ENCODE measurements around the gene DCAF11. TPM values are rescaled to one million over a fixed set of nuclear protein-coding genes. Genes with fewer than 3 reads are reported as not detected.

Gene DCAF11
- total and polyA plus RNA-seq, 2 of the 13 experiments (the other 11 are each of a cell fraction or from before 2014, with no cell fraction given), result 150 to 257 TPM

DNA sequence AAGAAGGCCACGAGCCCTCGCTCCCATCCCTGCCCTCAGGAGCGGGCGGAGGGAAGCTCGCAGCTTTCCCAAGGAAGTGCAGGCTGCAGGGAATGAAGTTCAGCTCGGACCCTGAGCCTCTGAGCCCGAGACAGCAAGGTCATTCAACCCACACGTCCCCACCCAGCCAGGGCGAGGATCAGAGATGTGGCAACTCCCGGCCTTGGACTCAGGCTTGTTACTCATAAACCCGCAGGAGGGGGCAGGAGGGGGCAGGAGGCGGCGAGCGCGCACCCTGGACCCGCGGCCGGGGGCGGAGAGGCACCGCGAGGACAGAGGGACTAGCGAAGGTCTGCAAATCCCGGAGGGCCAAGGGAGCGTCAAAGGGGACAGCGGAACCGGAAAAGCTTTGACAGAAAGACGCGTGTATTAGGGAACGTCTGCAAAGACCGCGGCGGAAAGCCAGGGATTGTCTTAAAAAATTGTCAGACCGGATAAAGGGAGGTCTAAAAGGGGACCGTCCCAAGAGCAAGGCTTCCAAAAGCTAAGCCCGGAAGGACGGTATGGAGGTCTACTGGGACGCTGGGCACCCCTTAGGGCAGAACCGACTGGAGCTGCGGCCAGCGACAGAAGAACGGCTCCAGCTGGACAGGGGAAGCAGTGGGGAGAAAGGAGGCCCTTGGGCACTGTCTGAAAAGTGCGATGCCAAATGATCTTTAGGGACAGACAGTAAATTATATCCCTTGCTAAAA, 611 bp upstream of the DCAF11 start (continued):
- TF ChIP-seq, protein P1, sequence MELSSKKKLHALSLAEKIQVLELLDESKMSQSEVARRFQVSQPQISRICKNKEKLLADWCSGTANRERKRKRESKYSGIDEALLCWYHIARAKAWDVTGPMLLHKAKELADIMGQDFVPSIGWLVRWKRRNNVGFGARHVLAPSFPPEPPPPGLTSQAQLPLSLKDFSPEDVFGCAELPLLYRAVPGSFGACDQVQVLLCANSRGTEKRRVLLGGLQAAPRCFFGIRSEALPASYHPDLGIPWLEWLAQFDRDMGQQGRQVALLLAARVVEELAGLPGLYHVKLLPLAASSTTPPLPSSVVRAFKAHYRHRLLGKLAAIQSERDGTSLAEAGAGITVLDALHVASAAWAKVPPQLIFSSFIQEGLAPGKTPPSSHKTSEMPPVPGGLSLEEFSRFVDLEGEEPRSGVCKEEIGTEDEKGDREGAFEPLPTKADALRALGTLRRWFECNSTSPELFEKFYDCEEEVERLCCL (CRISPR knock-in tag; IDR thresholded peaks at IDR 0.05; ENCODE audit: borderline replicate concordance), result peak; percentile 93; the same call in 1 of the 2 replicates
- TF ChIP-seq, protein P2, sequence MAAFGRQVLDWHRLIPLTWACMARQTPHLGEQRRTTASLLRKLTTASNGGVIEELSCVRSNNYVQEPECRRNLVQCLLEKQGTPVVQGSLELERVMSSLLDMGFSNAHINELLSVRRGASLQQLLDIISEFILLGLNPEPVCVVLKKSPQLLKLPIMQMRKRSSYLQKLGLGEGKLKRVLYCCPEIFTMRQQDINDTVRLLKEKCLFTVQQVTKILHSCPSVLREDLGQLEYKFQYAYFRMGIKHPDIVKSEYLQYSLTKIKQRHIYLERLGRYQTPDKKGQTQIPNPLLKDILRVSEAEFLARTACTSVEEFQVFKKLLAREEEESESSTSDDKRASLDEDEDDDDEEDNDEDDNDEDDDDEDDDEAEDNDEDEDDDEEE (CRISPR knock-in tag; IDR thresholded peaks at IDR 0.05), result peak; percentile 97
- TF ChIP-seq ZNF138 (CRISPR knock-in tag; IDR thresholded peaks at IDR 0.05; ENCODE audit: low read depth), result 0 out of 2 replicates have a peak, but pooled peaks have one; percentile 93
- no peak for TF ChIP-seq SRSF4 (IDR thresholded peaks at IDR 0.05; ENCODE audit: low read depth, low read length, poor library complexity, severe bottlenecking)
- peak; percentile 16; the same call in 1 of the 2 replicates for TF ChIP-seq ZNF549 (CRISPR knock-in tag; IDR thresholded peaks at IDR 0.05)
- no peak; the same call in 1 of the 2 replicates for TF ChIP-seq U2AF2 (IDR thresholded peaks at IDR 0.05; ENCODE audit: low read depth, low read length)
- TF ChIP-seq, protein P3, sequence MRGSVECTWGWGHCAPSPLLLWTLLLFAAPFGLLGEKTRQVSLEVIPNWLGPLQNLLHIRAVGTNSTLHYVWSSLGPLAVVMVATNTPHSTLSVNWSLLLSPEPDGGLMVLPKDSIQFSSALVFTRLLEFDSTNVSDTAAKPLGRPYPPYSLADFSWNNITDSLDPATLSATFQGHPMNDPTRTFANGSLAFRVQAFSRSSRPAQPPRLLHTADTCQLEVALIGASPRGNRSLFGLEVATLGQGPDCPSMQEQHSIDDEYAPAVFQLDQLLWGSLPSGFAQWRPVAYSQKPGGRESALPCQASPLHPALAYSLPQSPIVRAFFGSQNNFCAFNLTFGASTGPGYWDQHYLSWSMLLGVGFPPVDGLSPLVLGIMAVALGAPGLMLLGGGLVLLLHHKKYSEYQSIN (CRISPR knock-in tag; IDR thresholded peaks at IDR 0.05; ENCODE audit: borderline replicate concordance), result no peak
- peak; percentile 95 for TF ChIP-seq YEATS2 (CRISPR knock-in tag; IDR thresholded peaks at IDR 0.05; ENCODE audit: borderline replicate concordance)
- TF ChIP-seq NCOA2 (CRISPR knock-in tag; IDR thresholded peaks at IDR 0.05), result peak; percentile 97
- TF ChIP-seq FOXK1 (CRISPR knock-in tag; IDR thresholded peaks at IDR 0.05; ENCODE audit: borderline replicate concordance, low read depth), result peak; percentile 98
- TF ChIP-seq EED (CRISPR knock-in tag; IDR thresholded peaks at IDR 0.05), result peak; percentile 89
- TF ChIP-seq FOXA1 (IDR thresholded peaks at IDR 0.05), result no peak
- peak; percentile 87 for TF ChIP-seq FOXA1 (CRISPR knock-in tag; IDR thresholded peaks at IDR 0.05)
- TF ChIP-seq ZNF777 (CRISPR knock-in tag; IDR thresholded peaks at IDR 0.05), result peak; percentile 75
- peak; percentile 85; the same call in 1 of the 2 replicates for TF ChIP-seq ZFP41 (CRISPR knock-in tag; IDR thresholded peaks at IDR 0.05; ENCODE audit: borderline replicate concordance)
- TF ChIP-seq AKNA (CRISPR knock-in tag; IDR thresholded peaks at IDR 0.05; ENCODE audit: borderline replicate concordance), result 0 out of 2 replicates have a peak, but pooled peaks have one; percentile 40
- TF ChIP-seq HOXA9 (CRISPR knock-in tag; IDR thresholded peaks at IDR 0.05; ENCODE audit: borderline replicate concordance), result no peak
- peak; percentile 73 for TF ChIP-seq RAD21 (CRISPR knock-in tag; IDR thresholded peaks at IDR 0.05)
- TF ChIP-seq NFKB2 (CRISPR knock-in tag; IDR thresholded peaks at IDR 0.05; ENCODE audit: borderline replicate concordance), result peak; percentile 97
- TF ChIP-seq ZFP82 (CRISPR knock-in tag; IDR thresholded peaks at IDR 0.05; ENCODE audit: borderline replicate concordance), result no peak
- TF ChIP-seq ZNF224 (CRISPR knock-in tag; IDR thresholded peaks at IDR 0.05), result peak; percentile 94; the same call in 1 of the 2 replicates
